ENCODE measurements around the gene TANGO2. TPM values are rescaled to one million over a fixed set of nuclear protein-coding genes. Genes with fewer than 3 reads are reported as not detected.

TANGO2 gene
- total and polyA plus RNA-seq, 2 of the 8 experiments (the other 6 are each of a cell fraction or from before 2014, with no cell fraction given), result 10.1 to 18.4 TPM

DNA sequence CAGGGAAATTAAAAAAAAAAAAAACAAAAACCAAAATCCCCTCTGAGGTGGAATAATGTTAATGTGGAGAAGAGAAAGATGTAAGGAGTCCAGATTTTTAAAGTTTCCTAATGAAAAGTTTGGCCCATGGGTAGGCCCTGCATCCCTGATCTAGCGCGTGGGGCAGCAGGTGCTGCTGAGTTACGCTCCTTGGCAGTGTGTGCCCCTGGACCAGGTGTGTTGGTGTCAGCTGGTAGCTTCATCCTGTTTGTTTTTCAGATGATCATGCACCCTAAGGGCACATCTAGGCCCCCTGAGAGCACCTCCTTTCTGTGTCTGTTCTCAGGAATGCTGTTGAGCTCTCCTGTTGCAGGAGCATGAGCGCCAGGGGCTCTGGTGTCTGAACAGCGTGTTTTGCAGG is 65.9 kb downstream of the TANGO2 start:
- H3K4ac ChIP-seq (replicated peaks; ENCODE audit: insufficient read length, low read depth, low read length), result no peak overlapping the region
- H3K4me1 ChIP-seq (replicated peaks in 1 of 4; ENCODE audit: control insufficient read depth in 3 of 4, insufficient read depth in 4 of 4, low read length in 3 of 4), result peaks cover 2 to 9% (median 3%) of the 10 kb centered on the region in 4 experiments; a peak in 5 of 7 replicates
- no peak overlapping the region for H4K91ac ChIP-seq (replicated peaks; ENCODE audit: insufficient read length, low read length)
- H2AFZ ChIP-seq (ENCODE audit: low read length), result no peak overlapping the region
- H4K5ac ChIP-seq (ENCODE audit: insufficient read length, low read depth, low read length), result no peak overlapping the region
- peaks cover 29 to 56% of the 10 kb centered on the region in 2 experiments for H4K20me1 ChIP-seq (replicated peaks in 1 of 2; ENCODE audit: control insufficient read depth in 1 of 2, insufficient read depth in 2 of 2, low read length in 2 of 2)
- FAIRE-seq (no peak), DNase-seq (ENCODE audit: low read depth in 1 of 2, low spot score in 2 of 2) (no peak)
- 92% methylated on average over 5 of the region's 5 CpGs; no CpG with 5 or more reads in 1 of the 2 experiments for WGBS, 2 experiments (ENCODE audit: extremely low coverage in 1 of 2, insufficient coverage in 1 of 2, insufficient read length in 1 of 2, insufficient replicate concordance in 2 of 2, low coverage in 1 of 2, low lambda C conversion rate in 2 of 2, missing lambda C conversion rate in 1 of 2)
- POLR2A ChIA-PET (ENCODE audit: partially characterized antibody), result interaction anchor here (2.1 to 29.4 kb wide), 2 partner anchors 12 to 25 kb away, joined by 10 to 598 read pairs; partner anchors contain the start of genes RANBP1 and TRMT2A
- no peak overlapping the region for H2AK5ac ChIP-seq (ENCODE audit: low read depth, low read length)
- no peak overlapping the region for H3K14ac ChIP-seq (ENCODE audit: insufficient read length)
- H2BK12ac ChIP-seq (ENCODE audit: low read depth, low read length), result no peak overlapping the region
- no peaks in the 10 kb centered on the region for H3K23me2 ChIP-seq (ENCODE audit: low read depth, low read length)
- peaks cover 28% of the 10 kb centered on the region for H3K79me1 ChIP-seq (ENCODE audit: low read depth, low read length)
- H3K18ac ChIP-seq (ENCODE audit: extremely low read depth, low read length), result no peak overlapping the region
- H2BK5ac ChIP-seq (ENCODE audit: low read depth, low read length), result no peak overlapping the region
- no peak overlapping the region for H3K27ac ChIP-seq (ENCODE audit: low read depth, low read length)
- H3K9me3 ChIP-seq (ENCODE audit: insufficient read depth in 2 of 2, low read depth in 1 of 2, low read length in 1 of 2), result no peaks in the 10 kb centered on the region; a peak in 1 of 4 replicates
- H2BK120ac ChIP-seq (replicated peaks; ENCODE audit: low read depth, low read length), result no peak overlapping the region
- no peak overlapping the region for H3K4me3 ChIP-seq (ENCODE audit: extremely low read depth in 1 of 4, insufficient read depth in 2 of 4, low read depth in 3 of 4, low read length in 4 of 4)
- TF ChIP-seq POU5F1 (IDR thresholded peaks at IDR 0.05; ENCODE audit: low read depth, low read length), result no peak
- TF ChIP-seq POLR2AphosphoS5 (IDR thresholded peaks at IDR 0.05; ENCODE audit: low read depth, low read length), result no peak
- no peak for TF ChIP-seq SP4 (IDR thresholded peaks at IDR 0.05; ENCODE audit: low read length)
- no peak for TF ChIP-seq USF2 (IDR thresholded peaks at IDR 0.05; ENCODE audit: low read length)
- no peak for TF ChIP-seq HDAC2 (IDR thresholded peaks at IDR 0.05; ENCODE audit: borderline replicate concordance in 1 of 2, low read depth in 2 of 2, low read length in 2 of 2)
- TF ChIP-seq RFX5 (IDR thresholded peaks at IDR 0.05; ENCODE audit: borderline replicate concordance, low read depth, low read length), result no peak
- no peak for TF ChIP-seq SUZ12 (IDR thresholded peaks at IDR 0.05; ENCODE audit: low read length)
- no peak for TF ChIP-seq ASH2L (IDR thresholded peaks at IDR 0.05; ENCODE audit: low read length)
- TF ChIP-seq TAF7 (optimal IDR thresholded peaks at IDR 0.05; ENCODE audit: borderline replicate concordance, low read depth, low read length), result no peak
- TF ChIP-seq, protein P1, sequence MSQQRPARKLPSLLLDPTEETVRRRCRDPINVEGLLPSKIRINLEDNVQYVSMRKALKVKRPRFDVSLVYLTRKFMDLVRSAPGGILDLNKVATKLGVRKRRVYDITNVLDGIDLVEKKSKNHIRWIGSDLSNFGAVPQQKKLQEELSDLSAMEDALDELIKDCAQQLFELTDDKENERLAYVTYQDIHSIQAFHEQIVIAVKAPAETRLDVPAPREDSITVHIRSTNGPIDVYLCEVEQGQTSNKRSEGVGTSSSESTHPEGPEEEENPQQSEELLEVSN (IDR thresholded peaks at IDR 0.05), result no peak
- no peak for TF ChIP-seq CHD2 (IDR thresholded peaks at IDR 0.05; ENCODE audit: low read length)
- H3K79me2 ChIP-seq (ENCODE audit: control insufficient read depth in 1 of 2, insufficient read depth in 2 of 2, low read length in 2 of 2), result peaks cover 15 to 56% of the 10 kb centered on the region in 2 experiments
- H2BK20ac ChIP-seq (ENCODE audit: low read length), result no peak overlapping the region
- H2BK15ac ChIP-seq (ENCODE audit: low read length), result no peak overlapping the region
- H3K9ac ChIP-seq (replicated peaks in 1 of 4; ENCODE audit: extremely low read depth in 1 of 4, low read depth in 3 of 4, low read length in 3 of 4), result no peak overlapping the region
- peaks cover 55 to 62% (median 58%) of the 10 kb centered on the region in 4 experiments for H3K36me3 ChIP-seq (ENCODE audit: control insufficient read depth in 2 of 4, insufficient read depth in 4 of 4, low read length in 3 of 4)
- no peak overlapping the region for H3K56ac ChIP-seq (replicated peaks; ENCODE audit: insufficient read length, low read depth, low read length)
- CTCF ChIA-PET (ENCODE audit: partially characterized antibody), result interaction anchor here (0.8 to 4.3 kb wide), 10 partner anchors 9 to 113 kb away, joined by 3 to 18 read pairs (median 6); no protein-coding TSS in a partner anchor
- H3K27me3 ChIP-seq (replicated peaks in 1 of 4; ENCODE audit: control insufficient read depth in 3 of 4, extremely low read depth in 1 of 4, insufficient read depth in 3 of 4, low read length in 3 of 4), result no peaks in the 10 kb centered on the region
- H4K8ac ChIP-seq (ENCODE audit: extremely low read depth, insufficient read depth, low read length), result no peak overlapping the region
- no peak overlapping the region for H3K4me2 ChIP-seq (ENCODE audit: insufficient read depth in 1 of 2, low read depth in 2 of 2, low read length in 2 of 2)
- no peak overlapping the region for H3K23ac ChIP-seq (ENCODE audit: insufficient read length)

Data from H1 (cell line).